HG03521 (cell line): ENCODE results near the gene CCND2.

Experiments
- ATAC-seq: cut with Tn5 transposase; IDR thresholded peaks from one replicate; pipeline ENCODE4 v1.9.1; 2021; ENCODE audit warnings: mild to moderate bottlenecking, moderate library complexity; ENCODE audit not compliant: unreplicated experiment

CCND2 gene

GRCh38 chr12:4289231-4289878 lies 15.8 kb downstream of the CCND2 start:
- ATAC-seq, result no peak

- no peak for ATAC-seq
Observed at GRCh38 chr12:4289998-4290790, 16.6 kb downstream of the CCND2 start.

- ATAC-seq, result no peak
Observed at GRCh38 chr12:4292341-4293073, 18.9 kb downstream of the CCND2 start.

- ATAC-seq, result no peak
Observed at GRCh38 chr12:4293299-4293965, 19.9 kb downstream of the CCND2 start.

- ATAC-seq, result no peak
Observed at GRCh38 chr12:4293966-4294505, 20.5 kb downstream of the CCND2 start.

GRCh38 chr12:4296751-4297150 lies 23.2 kb downstream of the CCND2 start:
- ATAC-seq, result no peak

GRCh38 chr12:4297617-4298016 lies 24.1 kb downstream of the CCND2 start:
- no peak for ATAC-seq

GRCh38 chr12:4300883-4301282 lies 27.3 kb downstream of the CCND2 start:
- no peak for ATAC-seq

GRCh38 chr12:4301932-4302501 lies 28.5 kb downstream of the CCND2 start:
- no peak for ATAC-seq

- ATAC-seq, result no peak
Observed at GRCh38 chr12:4302881-4303280, 29.3 kb downstream of the CCND2 start.

GRCh38 chr12:4303750-4304149 lies 30.2 kb downstream of the CCND2 start:
- ATAC-seq, result no peak

- no peak for ATAC-seq
Observed at GRCh38 chr12:4307593-4308333, 34.2 kb downstream of the CCND2 start.

- no peak for ATAC-seq
Observed at GRCh38 chr12:4308334-4308950, 34.9 kb downstream of the CCND2 start.

- no peak for ATAC-seq
Observed at GRCh38 chr12:4311776-4312175, 38.2 kb downstream of the CCND2 start.

GRCh38 chr12:4312251-4312650 lies 38.7 kb downstream of the CCND2 start:
- ATAC-seq, result no peak

- ATAC-seq, result peak; percentile 23
Observed at GRCh38 chr12:4320497-4320852, 46.9 kb downstream of the CCND2 start.

GRCh38 chr12:4320853-4321701 lies 47.5 kb downstream of the CCND2 start, which contains the start of gene TIGAR:
Gene TIGAR (plus strand): TSS chr12:4321213. CDS start chr12:4321272, 59 bp downstream.
- ATAC-seq, result peak; percentile 95

- ATAC-seq, result no peak
Observed at GRCh38 chr12:4322726-4323125, 49.2 kb downstream of the CCND2 start.
